Glutamatergic neuron (in vitro differentiated cells): ENCODE results near the gene DUSP22. TPM values are rescaled to one million over a fixed set of nuclear protein-coding genes. Genes with fewer than 3 reads are reported as not detected.
A peak's percentile ranks its signal among the peaks of the same experiment; 100 is the strongest.

Source experiments
- DNase-seq: peaks from one replicate; pipeline ENCODE4 v3.0.0; 2022
- H3K27ac Mint-ChIP-seq: one replicate; pipeline ENCODE4 v1.8.0; 2020; ENCODE audit warnings: mild to moderate bottlenecking, mixed read lengths, inconsistent platforms; ENCODE audit not compliant: unreplicated experiment
- H3K27me3 Mint-ChIP-seq: one replicate; pipeline ENCODE4 v1.8.0; 2020; ENCODE audit warnings: mild to moderate bottlenecking, moderate library complexity, mixed read lengths, inconsistent platforms; ENCODE audit not compliant: unreplicated experiment
- H3K36me3 Mint-ChIP-seq: one replicate; pipeline ENCODE4 v1.8.0; 2020; ENCODE audit warnings: mild to moderate bottlenecking, mixed read lengths, inconsistent platforms; ENCODE audit not compliant: unreplicated experiment
- H3K4me1 Mint-ChIP-seq: one replicate; pipeline ENCODE4 v1.8.0; 2020; ENCODE audit warnings: mild to moderate bottlenecking, low read depth, mixed read lengths, inconsistent platforms; ENCODE audit not compliant: unreplicated experiment
- H3K4me3 Mint-ChIP-seq: one replicate; pipeline ENCODE4 v1.8.0; 2020; ENCODE audit warnings: mild to moderate bottlenecking, mixed read lengths, inconsistent platforms; ENCODE audit not compliant: unreplicated experiment
- H3K9me3 Mint-ChIP-seq: one replicate; pipeline ENCODE4 v1.8.0; 2020; ENCODE audit warnings: mild to moderate bottlenecking, moderate library complexity, mixed read lengths, inconsistent platforms; ENCODE audit not compliant: unreplicated experiment
- total RNA-seq: library from RNA; stranded (reverse); fragmentation: NEBNext Ultra II Directional; extraction: Animal tissue kit (Norgen Biotek cat#: 25700); gene quantifications from one replicate; pipeline ENCODE4 v1.2.1, GENCODE V29; 2021; ENCODE audit not compliant: unreplicated experiment
- TF ChIP-seq, protein P1 (sequence below): fragments of 200-600 bp; sonication (generic); IDR thresholded peaks from one replicate; pipeline ENCODE4 v1.5.0; 2021; ENCODE audit not compliant: partially characterized antibody, unreplicated experiment

DUSP22 gene
- total RNA-seq, 1 donor from 2014 or later, result 40.4 TPM

DNA sequence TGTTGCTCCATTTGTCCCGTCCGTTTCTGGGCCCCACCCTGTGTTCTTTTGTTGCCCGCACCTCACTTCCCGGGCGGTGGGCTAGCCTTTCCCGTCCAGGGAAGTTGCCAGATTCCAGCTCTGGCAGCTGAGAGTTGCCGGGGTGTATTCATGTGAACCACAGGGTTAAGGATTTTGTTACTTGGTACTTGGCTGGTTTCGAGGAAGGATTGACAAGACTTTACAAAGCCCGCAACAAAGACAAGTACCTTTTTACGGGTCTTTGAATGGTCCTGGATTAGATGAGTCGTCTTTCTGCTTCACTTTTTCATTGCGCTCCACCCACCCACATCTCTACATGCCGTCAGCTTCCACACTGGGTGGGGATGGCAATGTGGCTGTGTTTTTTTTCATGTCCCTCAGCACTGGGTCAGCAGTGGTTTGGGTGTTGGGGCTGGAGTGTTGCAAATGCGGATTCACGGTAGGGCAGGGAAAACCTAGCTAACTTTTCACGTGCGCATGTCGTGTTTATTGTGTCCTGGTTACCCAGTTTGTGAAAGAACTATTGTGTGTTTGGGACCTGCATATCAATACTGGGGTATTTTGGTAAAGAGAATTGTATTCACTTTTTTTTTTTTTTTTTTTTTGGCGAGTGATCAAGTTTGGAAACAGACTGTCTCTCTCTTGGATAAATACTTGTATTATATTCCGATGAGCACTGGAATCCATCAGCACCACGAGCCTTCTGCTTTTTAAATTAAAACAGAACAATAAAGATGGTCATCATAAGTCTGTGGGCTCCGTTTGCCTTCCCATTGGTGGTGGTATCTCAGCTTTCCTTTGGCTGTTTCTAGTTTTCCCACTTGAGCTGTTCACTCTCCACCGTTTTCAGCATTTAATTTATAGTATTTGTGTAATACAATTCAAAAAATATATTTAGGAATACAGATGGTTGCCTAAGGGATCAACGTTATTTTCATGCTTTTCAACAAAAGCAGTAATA is 1.2 kb downstream of the DUSP22 start:
- peaks cover 14% of the 10 kb centered on the region for H3K36me3 Mint-ChIP-seq
- TF ChIP-seq, protein P1, sequence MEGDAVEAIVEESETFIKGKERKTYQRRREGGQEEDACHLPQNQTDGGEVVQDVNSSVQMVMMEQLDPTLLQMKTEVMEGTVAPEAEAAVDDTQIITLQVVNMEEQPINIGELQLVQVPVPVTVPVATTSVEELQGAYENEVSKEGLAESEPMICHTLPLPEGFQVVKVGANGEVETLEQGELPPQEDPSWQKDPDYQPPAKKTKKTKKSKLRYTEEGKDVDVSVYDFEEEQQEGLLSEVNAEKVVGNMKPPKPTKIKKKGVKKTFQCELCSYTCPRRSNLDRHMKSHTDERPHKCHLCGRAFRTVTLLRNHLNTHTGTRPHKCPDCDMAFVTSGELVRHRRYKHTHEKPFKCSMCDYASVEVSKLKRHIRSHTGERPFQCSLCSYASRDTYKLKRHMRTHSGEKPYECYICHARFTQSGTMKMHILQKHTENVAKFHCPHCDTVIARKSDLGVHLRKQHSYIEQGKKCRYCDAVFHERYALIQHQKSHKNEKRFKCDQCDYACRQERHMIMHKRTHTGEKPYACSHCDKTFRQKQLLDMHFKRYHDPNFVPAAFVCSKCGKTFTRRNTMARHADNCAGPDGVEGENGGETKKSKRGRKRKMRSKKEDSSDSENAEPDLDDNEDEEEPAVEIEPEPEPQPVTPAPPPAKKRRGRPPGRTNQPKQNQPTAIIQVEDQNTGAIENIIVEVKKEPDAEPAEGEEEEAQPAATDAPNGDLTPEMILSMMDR, result no peak
- peak overlapping the region; percentile 92 for H3K4me3 Mint-ChIP-seq
- peaks cover 7% of the 10 kb centered on the region for H3K27me3 Mint-ChIP-seq
- no peak for DNase-seq
- peak overlapping the region; percentile 92 for H3K27ac Mint-ChIP-seq
- H3K9me3 Mint-ChIP-seq, result peaks cover 18% of the 10 kb centered on the region
- H3K4me1 Mint-ChIP-seq, result peaks cover 29% of the 10 kb centered on the region

DNA sequence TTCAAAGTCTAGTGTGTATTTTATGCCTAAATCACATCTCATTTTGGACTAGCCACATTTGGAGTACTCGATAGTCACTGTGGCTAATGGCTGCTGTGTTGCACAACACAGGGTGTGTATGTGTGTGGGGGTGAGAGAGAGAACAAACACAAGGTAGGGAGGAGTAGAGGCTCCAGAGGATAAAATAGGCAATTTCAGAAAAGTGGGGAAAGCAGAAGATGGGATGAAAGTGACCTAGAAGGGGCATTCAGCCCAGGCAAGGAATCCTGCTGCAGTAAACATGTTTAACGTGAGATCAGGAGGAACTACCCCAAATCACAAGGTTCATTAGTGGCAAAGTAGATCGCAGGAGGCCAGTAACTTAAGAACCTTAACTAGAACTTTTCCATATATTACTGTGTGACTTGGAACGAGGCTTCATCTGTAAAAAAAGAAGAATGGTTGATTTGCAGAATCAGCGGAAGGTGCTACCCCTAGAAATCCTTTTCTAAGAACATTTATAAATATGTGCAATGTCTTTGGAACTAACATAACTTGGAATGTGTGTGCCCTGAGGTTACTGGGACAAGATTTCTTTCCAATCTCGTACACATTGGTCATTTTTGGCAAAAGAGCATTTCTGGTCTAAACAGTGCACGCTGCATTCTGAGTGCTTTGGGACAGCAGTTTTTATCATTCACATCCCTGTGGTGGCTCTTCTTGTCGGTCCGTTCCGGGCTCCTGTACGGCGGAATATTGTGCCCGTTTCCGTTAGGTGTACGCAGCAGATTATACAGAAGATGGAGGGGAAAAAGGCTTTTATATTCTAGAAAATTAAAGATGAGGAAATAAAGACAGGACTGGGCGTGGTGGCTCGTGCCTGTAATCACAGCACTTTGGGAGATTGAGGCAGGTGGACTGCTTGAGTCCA is 2.6 kb downstream of the DUSP22 start:
- TF ChIP-seq, protein P1, result no peak
- Mint-ChIP-seq H3K9me3 (peaks cover 18% of the 10 kb centered on the region), H3K27me3 (peaks cover 7% of the 10 kb centered on the region), H3K27ac (no peak overlapping the region), H3K36me3 (peaks cover 14% of the 10 kb centered on the region), H3K4me3 (no peak overlapping the region), H3K4me1 (peaks cover 29% of the 10 kb centered on the region)
- DNase-seq, result no peak

DNA sequence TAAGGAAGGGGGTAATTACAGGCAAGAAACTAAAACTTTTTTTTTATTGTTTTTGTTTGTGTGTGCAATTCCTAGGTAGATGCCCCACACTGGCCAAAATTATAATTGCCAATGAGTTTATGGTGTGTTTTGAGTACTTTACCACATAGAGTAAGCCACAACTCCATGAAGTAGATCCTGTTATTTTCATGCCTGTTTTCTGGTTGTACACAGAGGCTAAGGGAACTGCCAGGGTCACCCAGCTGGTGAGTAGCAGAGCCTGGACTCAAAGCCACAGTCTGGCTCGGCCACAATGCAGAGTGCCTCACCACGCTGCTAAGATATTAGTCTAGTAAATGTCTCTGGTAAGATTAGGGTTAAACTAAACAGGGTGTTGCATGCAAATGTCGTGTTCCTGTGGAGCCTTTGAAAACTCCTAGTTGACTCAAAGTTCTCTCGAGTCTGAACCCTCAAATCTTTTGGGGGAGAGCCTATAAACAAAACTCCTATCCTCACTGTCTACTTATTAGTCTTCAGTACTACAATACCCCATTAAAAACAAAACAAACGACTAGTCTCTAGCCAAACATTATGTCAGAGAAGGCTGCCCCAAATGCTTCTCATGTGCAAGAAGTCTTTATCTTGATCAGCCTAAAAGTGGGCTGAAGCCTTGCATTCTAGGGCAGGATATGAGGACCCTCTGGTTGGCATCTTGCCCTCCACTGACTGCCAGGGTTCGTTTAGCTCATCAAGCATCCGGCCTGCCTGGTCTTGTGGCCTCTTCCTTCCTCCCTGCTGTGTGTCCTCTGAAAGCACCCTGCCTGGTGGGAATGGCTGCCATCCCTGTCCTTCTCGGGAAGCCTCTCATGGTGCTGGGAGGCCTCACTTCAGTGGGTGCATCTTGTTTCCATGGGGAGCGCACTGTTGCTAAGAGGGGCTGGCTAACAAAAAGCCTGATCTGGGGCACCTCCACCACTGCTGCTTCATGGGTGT is 4.2 kb downstream of the DUSP22 start:
- peaks cover 8% of the 10 kb centered on the region for H3K36me3 Mint-ChIP-seq
- H3K4me1 Mint-ChIP-seq, result peaks cover 22% of the 10 kb centered on the region
- TF ChIP-seq, protein P1, result no peak

DNA sequence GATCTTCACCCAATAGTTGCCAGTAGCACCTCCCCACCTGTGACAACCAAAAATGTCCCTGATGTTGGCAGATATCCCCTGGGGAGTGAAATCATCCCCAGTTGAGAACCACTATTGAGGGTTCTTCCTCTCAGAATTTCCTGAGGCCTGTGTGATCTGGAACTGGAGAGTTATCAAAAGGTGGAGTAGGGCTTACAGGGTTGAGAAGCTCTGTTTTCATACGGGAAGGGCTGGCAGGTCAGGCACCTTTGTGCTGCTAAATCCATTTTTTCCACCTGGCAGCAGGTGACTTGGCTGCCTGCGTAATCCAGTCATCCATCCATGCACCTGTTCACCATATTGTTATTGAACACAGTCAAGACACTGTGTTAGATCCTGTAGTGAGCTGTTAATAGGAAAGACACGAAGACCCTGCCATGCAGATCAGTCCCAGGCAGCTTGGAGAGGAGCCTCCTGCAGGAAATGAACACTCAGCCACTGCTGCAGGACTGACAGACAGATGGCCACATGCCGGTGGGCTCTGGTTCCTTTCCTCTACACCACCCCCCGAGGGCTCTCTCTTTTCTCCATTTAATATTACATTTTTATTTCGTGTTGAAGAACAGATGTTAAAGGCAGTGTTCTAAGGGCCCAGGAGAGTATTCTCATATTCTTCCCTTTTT is 5.4 kb downstream of the DUSP22 start:
- peaks cover 22% of the 10 kb centered on the region for H3K4me1 Mint-ChIP-seq

More for the DNA sequence above, 4.2 kb downstream of the DUSP22 start:
- no peak for DNase-seq
- Mint-ChIP-seq H3K4me3 (no peak overlapping the region), H3K27me3 (peaks cover 7% of the 10 kb centered on the region), H3K9me3 (peaks cover 14% of the 10 kb centered on the region), H3K27ac (no peak overlapping the region)

More for the DNA sequence above, 5.4 kb downstream of the DUSP22 start:
- TF ChIP-seq, protein P1, result no peak
- Mint-ChIP-seq H3K27ac (peak overlapping the region; percentile 48), H3K9me3 (peaks cover 14% of the 10 kb centered on the region), H3K4me3 (peak overlapping the region; percentile 3), H3K36me3 (peaks cover 8% of the 10 kb centered on the region), H3K27me3 (peaks cover 7% of the 10 kb centered on the region)
- no peak for DNase-seq
